GM19239 (cell line): ENCODE data around the gene CENPC.
A peak's percentile ranks its signal among the peaks of the same experiment; 100 is the strongest.

Experiments used
- DNase-seq: peaks from one replicate; pipeline ENCODE4 v3.0.0; 2011; ENCODE audit warnings: low spot score; ENCODE audit not compliant: insufficient read length
- FAIRE-seq: peaks from 2 replicates; lab custom pipeline; 2011; peaks lifted over from hg19 to GRCh38; lab: Jason Lieb, UNC

Gene CENPC

DNA sequence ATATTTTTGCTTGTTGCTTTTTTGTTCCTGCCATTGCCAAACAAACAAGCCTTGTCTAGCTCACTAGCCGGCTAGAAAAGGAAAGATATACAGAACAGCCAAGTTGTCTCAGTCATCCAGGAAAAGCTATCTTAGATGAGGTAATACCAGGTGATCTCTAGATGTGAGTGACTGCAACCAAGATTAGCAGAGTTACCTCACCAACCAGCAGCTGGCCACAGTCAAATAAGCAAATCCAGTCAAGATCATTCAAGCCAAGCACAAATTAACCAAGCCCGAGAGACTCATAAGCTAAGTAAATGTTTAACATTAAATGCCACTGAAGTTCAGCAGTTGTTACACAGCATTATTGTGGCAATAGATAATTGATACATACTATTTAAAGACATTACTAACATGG is 108.6 kb downstream of the CENPC start:
- FAIRE-seq (peak; percentile 70), DNase-seq (no peak)

DNA sequence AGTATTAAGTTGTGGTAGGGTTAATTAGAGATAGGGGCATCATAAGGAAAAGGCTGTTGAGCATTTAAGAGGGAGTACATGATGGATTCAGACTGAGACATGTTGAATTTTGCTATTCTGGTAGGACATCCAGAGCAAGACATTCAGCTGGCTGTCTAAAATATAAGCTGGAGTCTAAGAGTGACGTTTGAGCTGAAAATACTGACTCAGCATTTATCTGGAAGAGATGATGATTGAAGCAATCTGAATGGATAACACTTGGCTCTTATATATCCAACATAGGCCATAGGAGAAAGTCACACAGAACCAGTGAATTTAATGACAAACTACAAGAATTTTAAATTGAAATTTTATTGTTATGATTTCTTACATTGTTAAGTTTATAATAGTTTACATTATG is 114.3 kb downstream of the CENPC start:
- FAIRE-seq: no peak
- no peak for DNase-seq

DNA sequence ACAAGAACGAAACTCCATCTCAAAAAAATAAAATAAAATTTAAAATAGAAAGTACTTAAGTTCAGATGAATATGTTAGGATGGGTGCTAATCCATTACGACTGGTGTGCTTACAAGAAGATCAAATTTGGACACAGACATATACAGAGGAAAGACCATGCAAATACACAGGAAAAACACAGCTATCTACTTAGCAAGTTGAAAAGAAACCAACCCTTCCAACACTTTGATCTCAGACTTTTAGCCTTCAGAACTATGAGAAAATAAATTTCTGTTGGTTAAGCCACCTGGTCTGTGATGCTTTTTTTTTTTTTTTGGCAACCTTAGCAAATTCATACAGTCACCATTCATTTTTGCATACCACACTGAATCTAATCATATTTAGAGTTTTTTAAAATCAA is 116.5 kb downstream of the CENPC start:
- no peak for FAIRE-seq
- no peak for DNase-seq
